ENCODE measurements around the gene FGA. TPM values are rescaled to one million over a fixed set of nuclear protein-coding genes. Genes with fewer than 3 reads are reported as not detected.

The FGA gene
- total RNA-seq, 1 donor from 2014 or later = 13.5 TPM

- Mint-ChIP-seq H3K36me3 (ENCODE audit: insufficient read depth) (peaks cover 8% of the 10 kb centered on the region), H3K4me1 (ENCODE audit: low read depth) (peaks cover 46% of the 10 kb centered on the region), H3K4me3 (ENCODE audit: low read depth) (no peak overlapping the region), H3K27ac (no peak overlapping the region), H3K9me3 (ENCODE audit: low read depth) (peaks cover 10% of the 10 kb centered on the region), H3K27me3 (no peaks in the 10 kb centered on the region)
- no peak for DNase-seq (ENCODE audit: low spot score, unreplicated experiment)
- no peak for TF ChIP-seq CTCF (IDR thresholded peaks at IDR 0.05; ENCODE audit: unreplicated experiment)
Observed at GRCh38 chr4:154591890-154592289, 1.3 kb upstream of the FGA start.

- peak overlapping the region; percentile 49 for H3K4me3 Mint-ChIP-seq (ENCODE audit: low read depth)
- H3K9me3 Mint-ChIP-seq (ENCODE audit: low read depth) = peaks cover 23% of the 10 kb centered on the region
- H3K4me1 Mint-ChIP-seq (ENCODE audit: low read depth) = peaks cover 36% of the 10 kb centered on the region
- H3K27ac Mint-ChIP-seq = peak overlapping the region; percentile 91
- DNase-seq (ENCODE audit: low spot score, unreplicated experiment) = no peak
- peaks cover 29% of the 10 kb centered on the region for H3K36me3 Mint-ChIP-seq (ENCODE audit: insufficient read depth)
- no peak for TF ChIP-seq CTCF (IDR thresholded peaks at IDR 0.05; ENCODE audit: unreplicated experiment)
- H3K27me3 Mint-ChIP-seq = no peaks in the 10 kb centered on the region
Observed at GRCh38 chr4:154589296-154590197, 995 bp downstream of the FGA start.

DNA sequence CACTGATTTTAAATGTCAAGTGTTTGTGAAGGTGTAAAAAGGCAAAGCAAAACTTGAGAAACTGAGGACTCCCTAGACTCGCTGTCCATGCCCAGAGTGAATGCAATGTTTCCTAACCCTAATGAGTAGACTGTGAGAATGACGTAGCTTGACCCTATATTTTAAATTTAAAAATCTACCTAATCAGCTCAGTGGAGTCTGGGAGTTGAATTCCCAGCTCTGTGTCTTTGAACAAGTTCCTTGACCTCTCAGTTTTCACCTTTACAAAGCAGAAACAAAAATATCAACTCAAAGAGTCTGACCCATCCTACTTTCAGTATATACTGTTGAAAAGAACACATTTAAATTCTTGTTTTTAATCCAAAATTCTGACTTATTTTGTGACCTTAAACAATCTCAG lies 2.3 kb downstream of the FGA start:
- Mint-ChIP-seq H3K27me3 (no peaks in the 10 kb centered on the region), H3K4me3 (ENCODE audit: low read depth) (no peak overlapping the region), H3K27ac (no peak overlapping the region), H3K36me3 (ENCODE audit: insufficient read depth) (peaks cover 31% of the 10 kb centered on the region), H3K4me1 (ENCODE audit: low read depth) (peaks cover 28% of the 10 kb centered on the region), H3K9me3 (ENCODE audit: low read depth) (peaks cover 25% of the 10 kb centered on the region)
- no peak for TF ChIP-seq CTCF (IDR thresholded peaks at IDR 0.05; ENCODE audit: unreplicated experiment)
- DNase-seq (ENCODE audit: low spot score, unreplicated experiment) = no peak

- H3K36me3 Mint-ChIP-seq (ENCODE audit: insufficient read depth) = peaks cover 31% of the 10 kb centered on the region
Observed at GRCh38 chr4:154586296-154587033, 4.1 kb downstream of the FGA start.

More at GRCh38 chr4:154586296-154587033, 4.1 kb downstream of the FGA start:
- no peaks in the 10 kb centered on the region for H3K27me3 Mint-ChIP-seq
- no peak overlapping the region for H3K4me3 Mint-ChIP-seq (ENCODE audit: low read depth)
- no peak for DNase-seq (ENCODE audit: low spot score, unreplicated experiment)
- peaks cover 21% of the 10 kb centered on the region for H3K4me1 Mint-ChIP-seq (ENCODE audit: low read depth)
- H3K27ac Mint-ChIP-seq = no peak overlapping the region
- no peak for TF ChIP-seq CTCF (IDR thresholded peaks at IDR 0.05; ENCODE audit: unreplicated experiment)
- H3K9me3 Mint-ChIP-seq (ENCODE audit: low read depth) = peaks cover 25% of the 10 kb centered on the region

Data from progenitor cell of endocrine pancreas (in vitro differentiated cells).